B cell (primary cell): ENCODE results near the gene TIMP2. TPM values are rescaled to one million over a fixed set of nuclear protein-coding genes. Genes with fewer than 3 reads are reported as not detected.

Source experiments
- ATAC-seq: fragments of 200-7000 bp; cut with Tn5 transposase; one replicate; pipeline ENCODE4 v1.10.0; 2021; ENCODE audit warnings: low read depth, mild to moderate bottlenecking, moderate number of reproducible peaks, moderate library complexity
- CTCF ChIA-PET: fragments of 350-600 bp; sonication (Branson Sonifier 250); formaldehyde crosslinking; loops from one replicate; lab custom pipeline; 2021; ENCODE audit warnings: antibody characterized with exemption, inconsistent platforms; lab: Charles Lee
- POLR2A ChIA-PET: fragments of 350-600 bp; sonication (Branson Sonifier 250); formaldehyde crosslinking; loops from one replicate; lab custom pipeline; 2021; ENCODE audit warnings: antibody characterized with exemption; lab: Charles Lee
- DNase-seq: peaks from one replicate; pipeline ENCODE4 v3.0.0; 2013
- H2AFZ ChIP-seq: 2 replicates; pipeline ENCODE4 v1.6.1; 2012; ENCODE audit warnings: mild to moderate bottlenecking, low read depth, low read length; ENCODE audit not compliant: insufficient read depth, poor library complexity, severe bottlenecking
- H3K27ac ChIP-seq, 2 donors: 1 replicate in 1 of 2; 2 replicates in 1 of 2; pipeline ENCODE4 v1.5.1; 2012 to 2013; ENCODE audit warnings: low read length in 2 of 2, mild to moderate bottlenecking in 2 of 2, moderate library complexity in 1 of 2
- H3K27me3 ChIP-seq, 4 experiments: fragments of 200-600 bp in 1 of 4; sonication (generic) in 1 of 4; replicated peaks in 1 of 4; 1 replicate in 2 of 4; 2 replicates in 2 of 4; pipeline versions ENCODE4 v1.6.1 to v1.7.0; 2013 to 2016; ENCODE audit warnings: low read length in 3 of 4, mild to moderate bottlenecking in 2 of 4, mixed read lengths in 1 of 4, moderate library complexity in 1 of 4; ENCODE audit not compliant: insufficient read depth in 4 of 4, control insufficient read depth in 3 of 4; ENCODE audit errors: control extremely low read depth in 1 of 4
- H3K36me3 ChIP-seq, 2 experiments: replicated peaks in 1 of 2; 1 replicate in 1 of 2; 2 replicates in 1 of 2; pipeline versions ENCODE4 v1.6.1 to v1.7.1; 2013; ENCODE audit warnings: low read length in 1 of 2; ENCODE audit not compliant: insufficient read depth in 2 of 2, control insufficient read depth in 1 of 2; ENCODE audit errors: control extremely low read depth in 1 of 2, extremely low read depth in 1 of 2
- H3K4me1 ChIP-seq, 2 donors: fragments of 200-600 bp in 1 of 2; sonication (generic) in 1 of 2; 1 replicate in 1 of 2; 2 replicates in 1 of 2; pipeline versions ENCODE4 v1.5.1 to v1.6.1; 2013 to 2017; ENCODE audit warnings: low read length in 2 of 2; ENCODE audit not compliant: control insufficient read depth in 2 of 2, insufficient read depth in 2 of 2
- H3K4me2 ChIP-seq: replicated peaks from 2 replicates; pipeline ENCODE3; 2012; ENCODE audit warnings: mild to moderate bottlenecking, low read depth, low read length; ENCODE audit not compliant: poor library complexity, severe bottlenecking
- H3K4me3 ChIP-seq, 5 experiments: fragments of 200-600 bp in 1 of 5; sonication (generic) in 1 of 5; 1 replicate in 3 of 5; 2 replicates in 2 of 5; pipeline versions ENCODE4 v1.5.1 to v1.7.0; 2011 to 2016; ENCODE audit warnings: low read length in 4 of 5, mild to moderate bottlenecking in 4 of 5, low read depth in 2 of 5, control low read depth in 1 of 5, moderate library complexity in 1 of 5; ENCODE audit not compliant: insufficient read depth in 1 of 5; ENCODE audit errors: control extremely low read depth in 1 of 5, extremely low read depth in 1 of 5
- H3K79me2 ChIP-seq: fragments of 200-600 bp; sonication (generic); one replicate; pipeline ENCODE4 v1.6.0; 2016; ENCODE audit warnings: low read length; ENCODE audit not compliant: control insufficient read depth, insufficient read depth
- H3K9ac ChIP-seq: fragments of 200-600 bp; sonication (generic); 2 replicates; pipeline ENCODE4 v1.6.1; 2017; ENCODE audit warnings: mild to moderate bottlenecking, low read length, moderate library complexity
- H3K9me3 ChIP-seq, 3 donors: one replicate each; pipeline versions ENCODE4 v1.6.1 to v1.7.1; 2013; ENCODE audit warnings: low read length in 2 of 3; ENCODE audit not compliant: control insufficient read depth in 2 of 3, insufficient read depth in 1 of 3; ENCODE audit errors: control extremely low read depth in 1 of 3
- H4K20me1 ChIP-seq: 2 replicates; pipeline ENCODE4 v1.6.0; 2012; ENCODE audit warnings: mild to moderate bottlenecking, low read length; ENCODE audit not compliant: insufficient read depth, control insufficient read depth, poor library complexity, severe bottlenecking
- H3K27ac Mint-ChIP-seq: one replicate; pipeline ENCODE4 v1.8.0; 2021; ENCODE audit warnings: mixed read lengths
- H3K27me3 Mint-ChIP-seq: one replicate; pipeline ENCODE4 v1.8.0; 2021; ENCODE audit warnings: mixed read lengths
- H3K4me1 Mint-ChIP-seq: one replicate; pipeline ENCODE4 v1.8.0; 2021; ENCODE audit warnings: mixed read lengths
- H3K4me3 Mint-ChIP-seq: one replicate; pipeline ENCODE4 v1.8.0; 2021; ENCODE audit warnings: mixed read lengths
- H3K9me3 Mint-ChIP-seq: one replicate; pipeline ENCODE4 v1.8.0; 2022; ENCODE audit warnings: mixed read lengths; ENCODE audit not compliant: insufficient read depth
- CTCF ChIP-seq: fragments of 200-600 bp; IDR thresholded peaks from one replicate; pipeline ENCODE4 v1.8.0; 2022; ENCODE audit warnings: antibody characterized with exemption, mild to moderate bottlenecking
- EZH2 ChIP-seq: IDR thresholded peaks from 2 replicates; pipeline ENCODE4 v1.6.1; 2012; ENCODE audit warnings: borderline replicate concordance, low read depth, mild to moderate bottlenecking, moderate library complexity, low read length; ENCODE audit not compliant: insufficient read depth, poor library complexity, severe bottlenecking
- WGBS: methylation state at CpG from one replicate; pipeline ENCODE4 v1.1.5; 2013; ENCODE audit warnings: missing lambda C conversion rate; ENCODE audit not compliant: insufficient coverage; 5-methylcytosine and 5-hydroxymethylcytosine counted together
- intact Hi-C: fragments of 100-400 bp; cut with micrococcal nuclease; formaldehyde crosslinking; loops from one replicate; pipeline ENCODE4 v1.10.0; 2022
- polyA plus RNA-seq: library from polyadenylated mRNA; depleted of rRNA; stranded (reverse); fragments of >200 nt; gene quantifications from 2 replicates; pipeline ENCODE4 v1.2.3, GENCODE V29; 2012
- total RNA-seq, 2 donors: library from RNA; stranded (reverse); fragments of 120-200 nt in 1 of 2; gene quantifications; 1 replicate in 1 of 2; 2 replicates in 1 of 2; pipeline versions ENCODE4 v1.2.3 to v1.2.4, GENCODE V29; 2013 to 2022

The TIMP2 gene
- total and polyA plus RNA-seq, 2 donors (not counting 1 experiment from before 2014, with no cell fraction given): 4.8 to 10.0 TPM

GRCh38 chr17:78884148-78884825 is 40.9 kb downstream of the TIMP2 start:
- H3K4me1 ChIP-seq: peaks cover 35 to 43% of the 10 kb centered on the region in 2 donors

More at GRCh38 chr17:78884148-78884825, 40.9 kb downstream of the TIMP2 start:
- peaks cover 6% of the 10 kb centered on the region for H3K27me3 Mint-ChIP-seq
- peaks cover 35% of the 10 kb centered on the region for H3K4me1 Mint-ChIP-seq
- 82% methylated on average over 19 of the region's 20 CpGs for WGBS
- Histone ChIP-seq H3K27ac (no peak overlapping the region), H4K20me1 (no peaks in the 10 kb centered on the region), H3K4me3 (no peak overlapping the region), H2AFZ (peak overlapping the region; percentile 73), H3K27me3 (peaks cover 0 to 8% (median 0%) of the 10 kb centered on the region in 4 experiments), H3K4me2 (peak overlapping the region; percentile 64), H3K9ac (no peak overlapping the region), H3K79me2 (peaks cover 14% of the 10 kb centered on the region), H3K9me3 (no peaks in the 10 kb centered on the region), H3K36me3 (no peaks in the 10 kb centered on the region)
- H3K9me3 Mint-ChIP-seq: no peaks in the 10 kb centered on the region
- H3K27ac Mint-ChIP-seq: no peak overlapping the region
- CTCF ChIA-PET: no interaction called here
- intact Hi-C loops: no loop called here
- no peak for ATAC-seq
- DNase-seq: no peak
- TF ChIP-seq CTCF (no peak), EZH2 (no peak)
- POLR2A ChIA-PET: interaction anchor here (0.6 kb wide), 1 partner anchor 38 kb away, joined by 6 read pairs; no protein-coding TSS in a partner anchor
- H3K4me3 Mint-ChIP-seq: no peak overlapping the region
